K562 (cell line): ENCODE data around the gene TAS1R3. TPM values are rescaled to one million over a fixed set of nuclear protein-coding genes. Genes with fewer than 3 reads are reported as not detected.

ENCODE experiments used
- ATAC-seq: fragments of 200-7000 bp; cut with Tn5 transposase; 3 replicates; pipeline ENCODE4 v1.9.1; 2020; ENCODE audit warnings: moderate library complexity
- BruUV-seq: library from RNA; stranded (reverse); fragments of 400-500 nt; replicated peaks from 2 replicates; lab custom pipeline; 2021; lab: Mats Ljungman, UMichigan
- CTCF ChIA-PET: fragments of 300-600 bp; formaldehyde crosslinking; extraction: SDS; loops from one replicate; lab custom pipeline; 2021; ENCODE audit warnings: low intra/inter-chr PET ratio; lab: Yijun Ruan, JAX
- POLR2A ChIA-PET: fragments of 300-600, 350-650 bp; sonication (Branson Sonifier 250); formaldehyde crosslinking; extraction: SDS; loops from one replicate; lab custom pipeline; 2021; ENCODE audit warnings: antibody characterized with exemption, inconsistent platforms; lab: Yijun Ruan, JAX
- DNase-seq, 4 experiments: peaks; one replicate each; pipeline versions ENCODE4 v3.0.0 to v3.0.0-alpha.2; 2011 to 2018; ENCODE audit warnings: low spot score in 3 of 4, mixed read lengths in 3 of 4; ENCODE audit errors: extremely low read depth in 1 of 4
- FAIRE-seq: peaks from 2 replicates; lab custom pipeline; 2011; peaks lifted over from hg19 to GRCh38; lab: Jason Lieb, UNC
- H2AFZ ChIP-seq: 2 replicates; pipeline ENCODE4 v1.6.0; 2011; ENCODE audit warnings: low read depth, low read length, control low read depth, inconsistent platforms
- H3K27ac ChIP-seq: fragments of 200-600 bp; 3 replicates; pipeline ENCODE4 v1.8.0; 2011; ENCODE audit warnings: low read depth, mild to moderate bottlenecking, control low read depth, inconsistent platforms, low read length, moderate library complexity, mixed read lengths; ENCODE audit errors: extremely low read depth
- H3K27me3 ChIP-seq, 2 experiments: fragments of 300-600 bp in 1 of 2; 2 replicates in 1 of 2; 3 replicates in 1 of 2; pipeline versions ENCODE4 v1.6.0 to v1.8.0; 2011; ENCODE audit warnings: inconsistent platforms in 2 of 2, low read length in 2 of 2, mild to moderate bottlenecking in 1 of 2, mixed read lengths in 1 of 2, moderate library complexity in 1 of 2; ENCODE audit not compliant: control insufficient read depth in 2 of 2, insufficient read depth in 2 of 2
- H3K36me3 ChIP-seq: fragments of 300-600 bp; 3 replicates; pipeline ENCODE4 v1.8.0; 2011; ENCODE audit warnings: mild to moderate bottlenecking, low read length, inconsistent platforms; ENCODE audit not compliant: control insufficient read depth, insufficient read depth
- H3K4me1 ChIP-seq, 2 experiments: fragments of 200-600 bp in 1 of 2; replicated peaks in 1 of 2; 2 replicates in 1 of 2; 3 replicates in 1 of 2; pipeline versions ENCODE4 v1.5.1 to v1.8.0; 2011; ENCODE audit warnings: inconsistent platforms in 2 of 2, low read length in 2 of 2, mild to moderate bottlenecking in 1 of 2, mixed read lengths in 1 of 2, moderate library complexity in 1 of 2; ENCODE audit not compliant: control insufficient read depth in 2 of 2, insufficient read depth in 2 of 2
- H3K4me2 ChIP-seq: 2 replicates; pipeline ENCODE4 v1.6.1; 2011; ENCODE audit warnings: low read length, control low read depth, inconsistent platforms, mixed read lengths; ENCODE audit not compliant: insufficient read depth
- H3K4me3 ChIP-seq: fragments of 200-600 bp; sonication (generic), shearing (Covaris generic); 2 replicates; pipeline ENCODE4 v1.5.1; 2016; ENCODE audit warnings: control low read depth, inconsistent platforms
- H3K79me2 ChIP-seq: fragments of 200-600 bp; 3 replicates; pipeline ENCODE4 v1.8.0; 2011; ENCODE audit warnings: low read length, inconsistent platforms; ENCODE audit not compliant: control insufficient read depth, insufficient read depth
- H3K9ac ChIP-seq, 2 experiments: 2 replicates each; pipeline versions ENCODE4 v1.6.0 to v1.6.1; 2011; ENCODE audit warnings: low read depth in 2 of 2, low read length in 2 of 2, control low read depth in 1 of 2, inconsistent platforms in 1 of 2, mild to moderate bottlenecking in 1 of 2, mixed read lengths in 1 of 2; ENCODE audit not compliant: insufficient read depth in 1 of 2
- H3K9me1 ChIP-seq: one replicate; pipeline ENCODE4 v1.6.0; 2011; ENCODE audit warnings: inconsistent platforms, mild to moderate bottlenecking, low read length, moderate library complexity; ENCODE audit not compliant: control insufficient read depth, insufficient read depth
- H3K9me3 ChIP-seq: replicated peaks from 2 replicates; pipeline ENCODE4 v1.5.1; 2011; ENCODE audit warnings: low read depth, low read length, inconsistent platforms; ENCODE audit not compliant: control insufficient read depth, insufficient read depth
- H4K20me1 ChIP-seq: replicated peaks from 2 replicates; pipeline ENCODE4 v1.6.1; 2011; ENCODE audit warnings: low read length, inconsistent platforms, mixed read lengths; ENCODE audit not compliant: control insufficient read depth, insufficient read depth
- CHD7 ChIP-seq: fragments of 200-600 bp; sonication (generic); IDR thresholded peaks from one replicate; pipeline ENCODE4 v1.6.1; 2012; ENCODE audit warnings: mild to moderate bottlenecking, low read depth, low read length, inconsistent platforms
- ETV5 ChIP-seq: sonication (generic); formaldehyde crosslinking; IDR thresholded peaks from 2 replicates; pipeline ENCODE4 v1.4.0; 2020; ENCODE audit warnings: low read depth, mild to moderate bottlenecking, missing genetic modification reagents
- HIVEP1 ChIP-seq: fragments of 250-450 bp; sonication (Bioruptor Pico); IDR thresholded peaks from 2 replicates; pipeline ENCODE4 v1.4.0; 2020; ENCODE audit warnings: mild to moderate bottlenecking
- KDM2B ChIP-seq: fragments of 250-450 bp; sonication (Bioruptor Pico); IDR thresholded peaks from 2 replicates; pipeline ENCODE4 v1.8.0; 2021; ENCODE audit warnings: mild to moderate bottlenecking, moderate library complexity
- ZNF280A ChIP-seq: fragments of 450-650 bp; IDR thresholded peaks from 2 replicates; pipeline ENCODE4 v1.6.1; 2018; ENCODE audit warnings: mild to moderate bottlenecking, low read depth; ENCODE audit not compliant: partially characterized antibody
- whole genome bisulfite sequencing: fragments of 100-300 bp; shearing (Covaris generic); methylation state at CpG from one replicate; pipeline ENCODE4 v1.1.6; 2016; ENCODE audit warnings: low coverage, mixed read lengths; ENCODE audit not compliant: insufficient coverage; ENCODE audit errors: missing lambda C conversion rate; 5-methylcytosine and 5-hydroxymethylcytosine counted together
- in situ Hi-C: fragments of 300-500 bp; cut with MboI; formaldehyde crosslinking; loops from 4 replicates; pipeline ENCODE4 v1.15.0; 2018; ENCODE audit warnings: inconsistent platforms, mixed read lengths
- intact Hi-C: fragments of 100-400 bp; cut with micrococcal nuclease; formaldehyde crosslinking; loops from 2 replicates; pipeline ENCODE4 v1.14.2; 2022
- polyA plus RNA-seq, 8 experiments: library from polyadenylated mRNA; depleted of rRNA in 4 of 8; stranded (reverse) in 5 of 8; unstranded in 3 of 8; fragments of >200 nt; fragmentation: Nextera tagmentation in 2 of 8; fragmentation: Illumina TruSeq in 1 of 8; extraction: Ambion mirVana in 2 of 8; extraction: Trizol in 1 of 8; gene quantifications; 2 replicates each; pipeline versions ENCODE4 v1.2.1 to v1.2.3, GENCODE V29; 2011 to 2014; ENCODE audit warnings: inconsistent platforms in 1 of 8, missing spikeins in 1 of 8
- total RNA-seq, 7 experiments: library from RNA; depleted of rRNA in 6 of 7; stranded (reverse); fragments of >200 nt in 6 of 7; fragmentation: Illumina TruSeq in 2 of 7; extraction: Trizol in 2 of 7; gene quantifications; 2 replicates each; pipeline versions ENCODE4 v1.2.1 to v1.2.3, GENCODE V29; 2011 to 2021; ENCODE audit warnings: low replicate concordance in 1 of 7

The TAS1R3 gene
- total and polyA plus RNA-seq, 9 of the 15 experiments (the other 6 are each of a cell fraction or from before 2014, with no cell fraction given) = 0.07 to 0.13 TPM; not detected in 7

GRCh38 chr1:1351511-1352427 lies 20.7 kb downstream of the TAS1R3 start:
- TSS peak; percentile 74 for BruUV-seq
- Histone ChIP-seq H3K4me2 (peak overlapping the region; percentile 21; the same call in 1 of the 2 replicates), H2AFZ (no peak overlapping the region), H3K27ac (no peak overlapping the region), H4K20me1 (peaks cover 13% of the 10 kb centered on the region), H3K9ac (peak overlapping the region in 1 of 2 experiments; percentile 69; a peak in 2 of 4 replicates), H3K79me2 (peaks cover 26% of the 10 kb centered on the region), H3K4me3 (no peak overlapping the region), H3K36me3 (no peaks in the 10 kb centered on the region; the same call in 2 of the 3 replicates), H3K9me3 (no peaks in the 10 kb centered on the region), H3K27me3 (no peaks in the 10 kb centered on the region), H3K9me1 (no peaks in the 10 kb centered on the region), H3K4me1 (peaks cover 6 to 76% of the 10 kb centered on the region in 2 experiments; a peak in 3 of 5 replicates)
- in situ Hi-C loops (no loop called here), intact Hi-C loops (loop anchor here (2.0 kb wide), 1 partner anchor 21 kb away; no protein-coding TSS in a partner anchor)
- peak in 1 of 4 experiments; percentile 41 for DNase-seq
- ChIA-PET CTCF (interaction anchor here (0.6 kb wide), 2 partner anchors 46 to 50 kb away, joined by 3 read pairs; no protein-coding TSS in a partner anchor), POLR2A (interaction anchor here (0.6 to 1.3 kb wide), 8 partner anchors 17 to 548 kb away, joined by 3 to 5 read pairs (median 3); no protein-coding TSS in a partner anchor)
- peak; percentile 71 for FAIRE-seq
- peak; percentile 1; the same call in 1 of the 3 replicates for ATAC-seq
- WGBS = 67% methylated on average over 25 of the region's 29 CpGs
- TF ChIP-seq KDM2B = no peak
- TF ChIP-seq ZNF280A = no peak
- no peak for TF ChIP-seq CHD7
- no peak for TF ChIP-seq HIVEP1 (CRISPR knock-in tag)
- no peak for TF ChIP-seq ETV5 (CRISPR knock-in tag)
